Kidney (tissue), 14 donors: ENCODE data around the gene EMB. TPM values are rescaled to one million over a fixed set of nuclear protein-coding genes. Genes with fewer than 3 reads are reported as not detected.
"Not testable (repeated sequence)": the region's sequence is repeated elsewhere in the genome, so short reads cannot be mapped to it uniquely, and the experiment has no call there.

ENCODE experiments used
- DNase-seq, 5 donors: peaks; one replicate each; pipeline ENCODE4 v3.0.0-alpha.2; 2013 to 2020
- FAIRE-seq: peaks from 2 replicates; lab custom pipeline; 2012; peaks lifted over from hg19 to GRCh38; lab: Jason Lieb, UNC
- H3K27ac ChIP-seq, 2 donors: one replicate each; pipeline ENCODE4 v1.7.0; 2013; ENCODE audit warnings: low read depth in 2 of 2, low read length in 2 of 2, inconsistent platforms in 1 of 2
- H3K27me3 ChIP-seq: one replicate; pipeline ENCODE4 v1.7.1; 2013; ENCODE audit warnings: low read length, inconsistent platforms; ENCODE audit not compliant: control insufficient read depth, insufficient read depth
- H3K36me3 ChIP-seq, 3 donors: one replicate each; pipeline versions ENCODE4 v1.7.0 to v1.7.1; 2013; ENCODE audit warnings: low read length in 3 of 3, control low read depth in 1 of 3, inconsistent platforms in 1 of 3; ENCODE audit not compliant: insufficient read depth in 3 of 3, control insufficient read depth in 2 of 3
- H3K4me1 ChIP-seq, 3 donors: one replicate each; pipeline versions ENCODE4 v1.7.0 to v1.7.1; 2013; ENCODE audit warnings: low read length in 3 of 3, inconsistent platforms in 1 of 3, low read depth in 1 of 3; ENCODE audit not compliant: control insufficient read depth in 2 of 3, insufficient read depth in 2 of 3
- H3K4me3 ChIP-seq, 3 donors: one replicate each; pipeline versions ENCODE4 v1.7.0 to v1.8.1; 2013; ENCODE audit warnings: low read length in 3 of 3, control low read depth in 1 of 3, inconsistent platforms in 1 of 3
- H3K9ac ChIP-seq, 3 donors: one replicate each; pipeline versions ENCODE4 v1.7.0 to v1.7.1; 2013; ENCODE audit warnings: low read length in 3 of 3, control low read depth in 1 of 3, inconsistent platforms in 1 of 3
- H3K9me3 ChIP-seq, 3 donors: one replicate each; pipeline versions ENCODE4 v1.7.0 to v1.7.1; 2013; ENCODE audit warnings: low read length in 3 of 3, control low read depth in 1 of 3, inconsistent platforms in 1 of 3; ENCODE audit not compliant: control insufficient read depth in 2 of 3, insufficient read depth in 1 of 3
- intact Hi-C: fragments of 100-400 bp; cut with DNase I; formaldehyde crosslinking; loops from one replicate; pipeline ENCODE4 v1.11.1; 2022
- polyA plus RNA-seq: library from polyadenylated mRNA; stranded (reverse); fragments of 350-450 nt; fragmentation: Illumina TruSeq; extraction: RNeasy Lipid Tissue Mini Kit (QIAGEN cat#74804); gene quantifications from one replicate; pipeline ENCODE4 v1.2.3, GENCODE V29; 2014; ENCODE audit warnings: low read depth, low replicate concordance; ENCODE audit not compliant: insufficient read depth
- total RNA-seq: library from RNA; stranded (reverse); fragmentation: NEBNext Ultra II Directional; extraction: Animal tissue kit (Norgen Biotek cat#: 25700); gene quantifications from one replicate; pipeline ENCODE4 v1.2.1, GENCODE V29; 2021
- TF ChIP-seq, protein P1 (sequence below): IDR thresholded peaks from 3 replicates; pipeline ENCODE4 v1.5.1; 2012; ENCODE audit warnings: mild to moderate bottlenecking, moderate library complexity, borderline replicate concordance; ENCODE audit not compliant: insufficient read depth; ENCODE audit errors: extremely low read depth
- donor health status: control.
- donor health status: control.
- donor health status: control.
- donor health status: control.
- donor health status: control.
- donor health status: DM: yes; HTN: yes; CAD: no.
- donor health status: Normal renal cell carcinoma (clear cell type).

EMB gene
- total and polyA plus RNA-seq, 2 donors from 2014 or later, result 2.2 to 25.0 TPM

GRCh38 chr5:50421184-50421950 lies 19.7 kb downstream of the EMB start:
- FAIRE-seq, H3K27me3 ChIP-seq, H3K4me3 ChIP-seq, H3K4me1 ChIP-seq, H3K9me3 ChIP-seq, intact Hi-C loops, H3K27ac ChIP-seq, H3K36me3 ChIP-seq, DNase-seq, H3K9ac ChIP-seq: not testable (repeated sequence)

- intact Hi-C loops, result no loop called here
- TF ChIP-seq, protein P1, sequence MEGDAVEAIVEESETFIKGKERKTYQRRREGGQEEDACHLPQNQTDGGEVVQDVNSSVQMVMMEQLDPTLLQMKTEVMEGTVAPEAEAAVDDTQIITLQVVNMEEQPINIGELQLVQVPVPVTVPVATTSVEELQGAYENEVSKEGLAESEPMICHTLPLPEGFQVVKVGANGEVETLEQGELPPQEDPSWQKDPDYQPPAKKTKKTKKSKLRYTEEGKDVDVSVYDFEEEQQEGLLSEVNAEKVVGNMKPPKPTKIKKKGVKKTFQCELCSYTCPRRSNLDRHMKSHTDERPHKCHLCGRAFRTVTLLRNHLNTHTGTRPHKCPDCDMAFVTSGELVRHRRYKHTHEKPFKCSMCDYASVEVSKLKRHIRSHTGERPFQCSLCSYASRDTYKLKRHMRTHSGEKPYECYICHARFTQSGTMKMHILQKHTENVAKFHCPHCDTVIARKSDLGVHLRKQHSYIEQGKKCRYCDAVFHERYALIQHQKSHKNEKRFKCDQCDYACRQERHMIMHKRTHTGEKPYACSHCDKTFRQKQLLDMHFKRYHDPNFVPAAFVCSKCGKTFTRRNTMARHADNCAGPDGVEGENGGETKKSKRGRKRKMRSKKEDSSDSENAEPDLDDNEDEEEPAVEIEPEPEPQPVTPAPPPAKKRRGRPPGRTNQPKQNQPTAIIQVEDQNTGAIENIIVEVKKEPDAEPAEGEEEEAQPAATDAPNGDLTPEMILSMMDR, result no peak
- no peak for FAIRE-seq
- DNase-seq, result peak in 1 of 5 donors; percentile 4
- Histone ChIP-seq H3K9ac (no peak overlapping the region), H3K27me3 (no peaks in the 10 kb centered on the region), H3K27ac (no peak overlapping the region), H3K36me3 (no peaks in the 10 kb centered on the region), H3K9me3 (no peaks in the 10 kb centered on the region), H3K4me3 (no peak overlapping the region), H3K4me1 (no peaks in the 10 kb centered on the region)
These were observed 20.6 kb downstream of the EMB start for GRCh38 chr5:50420343-50420935.

DNA sequence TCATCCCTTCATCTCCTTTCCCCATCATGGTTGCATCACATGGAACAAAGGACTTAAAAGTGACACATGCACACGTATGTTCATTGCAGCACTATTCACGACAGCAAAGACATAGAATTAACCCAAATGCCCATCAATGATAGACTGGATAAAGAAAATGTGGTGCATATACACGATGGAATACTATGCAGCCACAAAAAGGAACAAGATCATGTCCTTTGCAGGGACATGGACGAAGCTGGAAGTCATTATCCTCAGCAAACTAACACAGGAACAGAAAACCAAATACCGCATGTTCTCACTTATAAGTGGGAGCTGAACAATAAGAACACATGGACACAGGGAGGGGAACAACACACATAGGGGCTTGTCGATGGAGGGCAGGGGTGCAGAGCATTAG lies 21.4 kb downstream of the EMB start:
- H3K27ac ChIP-seq, H3K36me3 ChIP-seq, DNase-seq, H3K9ac ChIP-seq, H3K4me1 ChIP-seq, intact Hi-C loops, FAIRE-seq, H3K27me3 ChIP-seq, H3K9me3 ChIP-seq, H3K4me3 ChIP-seq: not testable (repeated sequence)

DNA sequence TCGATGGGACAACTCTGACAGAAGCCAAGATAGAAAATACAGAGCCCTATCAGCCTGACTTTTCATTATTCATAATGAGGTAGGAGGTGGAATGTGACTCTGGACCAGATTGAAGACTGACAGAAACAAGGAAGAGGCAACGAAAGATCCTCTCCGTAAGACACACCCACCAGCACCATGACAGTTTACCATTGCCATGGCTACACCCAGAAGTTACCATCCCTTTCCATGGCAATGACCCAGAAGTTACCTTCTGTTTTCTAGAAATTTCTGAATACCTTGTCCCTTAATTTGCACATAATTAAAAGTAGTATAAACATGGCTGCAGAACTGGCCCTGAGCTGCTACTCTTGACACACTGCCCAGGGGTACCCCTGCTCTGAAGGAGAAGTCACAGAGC lies 24.5 kb downstream of the EMB start:
- H3K27ac ChIP-seq, H3K36me3 ChIP-seq, H3K27me3 ChIP-seq, DNase-seq, H3K9ac ChIP-seq, H3K4me1 ChIP-seq, FAIRE-seq, H3K9me3 ChIP-seq, intact Hi-C loops, H3K4me3 ChIP-seq: not testable (repeated sequence)

- TF ChIP-seq, protein P1, result no peak
- DNase-seq, result no peak
- Histone ChIP-seq H3K4me3 (no peak overlapping the region), H3K27me3 (no peaks in the 10 kb centered on the region), H3K27ac (no peak overlapping the region), H3K9me3 (no peaks in the 10 kb centered on the region), H3K9ac (no peak overlapping the region), H3K36me3 (no peaks in the 10 kb centered on the region), H3K4me1 (no peaks in the 10 kb centered on the region)
- intact Hi-C loops, result no loop called here
- FAIRE-seq, result no peak
These were observed 25.2 kb downstream of the EMB start for GRCh38 chr5:50415912-50416311.

DNA sequence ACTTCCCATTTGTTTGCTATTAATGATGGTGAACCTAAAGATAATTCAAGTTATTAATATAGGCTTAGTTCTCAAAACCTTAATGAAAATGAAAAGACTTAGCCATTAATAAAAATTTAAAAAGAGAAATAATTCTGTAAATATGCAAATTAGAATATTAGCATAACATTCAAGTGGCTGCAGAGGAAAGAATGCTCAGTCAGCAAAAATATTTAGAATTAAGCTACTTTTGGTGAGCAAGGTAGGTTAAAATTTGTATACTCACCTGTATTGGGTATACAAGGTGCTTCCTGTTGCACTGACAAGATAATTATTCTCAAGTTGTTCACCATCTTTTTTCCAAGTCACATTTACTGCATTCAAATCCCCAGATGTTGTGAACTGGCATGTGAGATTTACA lies 30.2 kb downstream of the EMB start:
- FAIRE-seq, result peak; percentile 61
- H3K9ac ChIP-seq, H3K4me1 ChIP-seq, H3K36me3 ChIP-seq, H3K27ac ChIP-seq, DNase-seq, H3K9me3 ChIP-seq, H3K27me3 ChIP-seq, H3K4me3 ChIP-seq, intact Hi-C loops: not testable (repeated sequence)
